Transverse colon (tissue), 4 donors: ENCODE results near the gene RPS6KA5. TPM values are rescaled to one million over a fixed set of nuclear protein-coding genes. Genes with fewer than 3 reads are reported as not detected.

Experiments used
- DNase-seq: peaks from one replicate; pipeline ENCODE4 v3.0.0-alpha.2; 2019
- H3K27ac ChIP-seq, 4 donors: fragments of 200-600 bp; sonication (generic); 2 replicates each; pipeline ENCODE4 v1.5.1; 2016 to 2018; ENCODE audit warnings: inconsistent platforms in 4 of 4
- H3K27me3 ChIP-seq: fragments of 200-600 bp; sonication (generic); 2 replicates; pipeline ENCODE4 v1.5.1; 2017; ENCODE audit warnings: inconsistent platforms
- H3K36me3 ChIP-seq, 4 donors: fragments of 200-600 bp; sonication (generic); 2 replicates each; pipeline ENCODE4 v1.5.1; 2017 to 2019; ENCODE audit warnings: inconsistent platforms in 4 of 4
- H3K4me1 ChIP-seq, 4 donors: fragments of 200-600 bp; sonication (generic); 2 replicates each; pipeline ENCODE4 v1.5.1; 2017 to 2020; ENCODE audit warnings: inconsistent platforms in 4 of 4
- H3K4me3 ChIP-seq, 4 donors: fragments of 200-600 bp; sonication (generic); 1 replicate in 1 of 4; 2 replicates in 3 of 4; pipeline versions ENCODE4 v1.5.1 to v1.6.1; 2017 to 2019; ENCODE audit warnings: inconsistent platforms in 4 of 4
- H3K9me3 ChIP-seq, 2 donors: fragments of 200-600 bp; sonication (generic); 2 replicates each; pipeline ENCODE4 v1.5.1; 2017 to 2019; ENCODE audit warnings: inconsistent platforms in 2 of 2
- EP300 ChIP-seq: sonication (generic); formaldehyde crosslinking; IDR thresholded peaks from one replicate; pipeline ENCODE4 v1.6.1; 2017; ENCODE audit warnings: antibody characterized with exemption, low read depth
- POLR2A ChIP-seq: fragments of 450-650 bp; IDR thresholded peaks from one replicate; pipeline ENCODE4 v1.6.1; 2016; ENCODE audit warnings: antibody characterized with exemption, mild to moderate bottlenecking, moderate library complexity
- POLR2AphosphoS5 ChIP-seq, 3 donors: sonication (generic); formaldehyde crosslinking; IDR thresholded peaks; one replicate each; pipeline ENCODE4 v1.6.1; 2016; ENCODE audit warnings: antibody characterized with exemption in 3 of 3
- WGBS, 2 donors: methylation state at CpG; one replicate each; pipeline ENCODE4 v1.1.5; 2018; ENCODE audit warnings: low coverage in 1 of 2; 5-methylcytosine and 5-hydroxymethylcytosine counted together
- in situ Hi-C, 4 donors: fragments of 200-750 bp; cut with MboI; loops; one replicate each; pipeline versions ENCODE4 v1.15.0 to v1.15.1; 2017; ENCODE audit warnings: low sequenced_read_pairs in 3 of 4, low pct_ligation_motif_present in 1 of 4, low pct_unique_long_range_greater_than_20kb in 1 of 4
- intact Hi-C: fragments of 100-400 bp; cut with DNase I; formaldehyde crosslinking; loops from one replicate; pipeline ENCODE4 v1.15.1; 2023; ENCODE audit warnings: low total_unique reads
- total RNA-seq, 4 donors: library from RNA; depleted of rRNA; stranded (reverse); fragments of >200 nt; gene quantifications; one replicate each; pipeline ENCODE4 v1.1.0, GENCODE V29; 2016
- TF ChIP-seq, protein P1 (sequence below), 5 experiments: fragments of 200-600 bp in 3 of 5; fragments of 450-650 bp in 2 of 5; sonication (generic) in 3 of 5; IDR thresholded peaks; 1 replicate in 2 of 5; 2 replicates in 3 of 5; pipeline ENCODE4 v1.5.1; 2016 to 2017; ENCODE audit warnings: antibody characterized with exemption in 5 of 5, inconsistent platforms in 3 of 5, mild to moderate bottlenecking in 2 of 5, moderate library complexity in 1 of 5

RPS6KA5 gene
- total RNA-seq, 4 donors from 2014 or later = 7.5 to 32.8 (median 28.0) TPM

DNA sequence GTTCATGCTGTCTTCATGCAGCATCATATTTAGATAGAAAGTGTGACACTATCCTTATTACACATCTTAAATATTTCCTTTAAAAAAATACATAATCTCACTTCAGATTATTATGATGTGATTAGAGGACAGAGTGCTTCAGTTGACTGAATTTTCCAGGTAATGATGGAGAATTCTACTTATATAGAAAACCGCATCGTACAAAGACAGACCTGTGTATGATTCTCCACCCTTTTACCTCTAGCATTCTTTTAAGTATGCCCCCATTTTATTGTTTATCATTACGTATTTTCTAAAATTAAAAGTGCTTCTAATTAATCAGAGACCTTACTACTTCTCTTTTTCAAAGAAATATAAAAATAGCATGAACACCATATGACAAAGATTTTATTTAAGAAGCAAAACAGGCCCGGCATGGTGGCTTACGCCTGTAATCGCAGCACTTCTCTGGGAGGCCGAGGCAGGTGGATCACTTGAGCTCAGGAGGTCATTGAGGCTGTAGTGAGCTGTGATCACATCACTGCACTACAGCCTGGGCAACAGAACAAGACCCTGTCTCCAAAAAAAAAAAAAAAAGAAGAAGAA is 13.9 kb downstream of the RPS6KA5 start:
- peaks cover 3 to 31% (median 9%) of the 10 kb centered on the region in 4 donors for H3K4me1 ChIP-seq
- H3K36me3 ChIP-seq = no peaks in the 10 kb centered on the region
- H3K27me3 ChIP-seq = no peaks in the 10 kb centered on the region
- DNase-seq = no peak
- H3K27ac ChIP-seq = no peak overlapping the region
- no peaks in the 10 kb centered on the region for H3K9me3 ChIP-seq
- in situ Hi-C loops (no loop called here), intact Hi-C loops (no loop called here)
- TF ChIP-seq EP300 = no peak
- TF ChIP-seq, protein P1, sequence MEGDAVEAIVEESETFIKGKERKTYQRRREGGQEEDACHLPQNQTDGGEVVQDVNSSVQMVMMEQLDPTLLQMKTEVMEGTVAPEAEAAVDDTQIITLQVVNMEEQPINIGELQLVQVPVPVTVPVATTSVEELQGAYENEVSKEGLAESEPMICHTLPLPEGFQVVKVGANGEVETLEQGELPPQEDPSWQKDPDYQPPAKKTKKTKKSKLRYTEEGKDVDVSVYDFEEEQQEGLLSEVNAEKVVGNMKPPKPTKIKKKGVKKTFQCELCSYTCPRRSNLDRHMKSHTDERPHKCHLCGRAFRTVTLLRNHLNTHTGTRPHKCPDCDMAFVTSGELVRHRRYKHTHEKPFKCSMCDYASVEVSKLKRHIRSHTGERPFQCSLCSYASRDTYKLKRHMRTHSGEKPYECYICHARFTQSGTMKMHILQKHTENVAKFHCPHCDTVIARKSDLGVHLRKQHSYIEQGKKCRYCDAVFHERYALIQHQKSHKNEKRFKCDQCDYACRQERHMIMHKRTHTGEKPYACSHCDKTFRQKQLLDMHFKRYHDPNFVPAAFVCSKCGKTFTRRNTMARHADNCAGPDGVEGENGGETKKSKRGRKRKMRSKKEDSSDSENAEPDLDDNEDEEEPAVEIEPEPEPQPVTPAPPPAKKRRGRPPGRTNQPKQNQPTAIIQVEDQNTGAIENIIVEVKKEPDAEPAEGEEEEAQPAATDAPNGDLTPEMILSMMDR (IDR thresholded peaks at IDR 0.05) = no peak
- TF ChIP-seq POLR2A = no peak
- no peak for TF ChIP-seq POLR2AphosphoS5 (IDR thresholded peaks at IDR 0.05)
- no peak overlapping the region for H3K4me3 ChIP-seq
- 77 to 85% methylated on average over 5 to 7 of the region's 7 CpGs for WGBS, 2 donors

DNA sequence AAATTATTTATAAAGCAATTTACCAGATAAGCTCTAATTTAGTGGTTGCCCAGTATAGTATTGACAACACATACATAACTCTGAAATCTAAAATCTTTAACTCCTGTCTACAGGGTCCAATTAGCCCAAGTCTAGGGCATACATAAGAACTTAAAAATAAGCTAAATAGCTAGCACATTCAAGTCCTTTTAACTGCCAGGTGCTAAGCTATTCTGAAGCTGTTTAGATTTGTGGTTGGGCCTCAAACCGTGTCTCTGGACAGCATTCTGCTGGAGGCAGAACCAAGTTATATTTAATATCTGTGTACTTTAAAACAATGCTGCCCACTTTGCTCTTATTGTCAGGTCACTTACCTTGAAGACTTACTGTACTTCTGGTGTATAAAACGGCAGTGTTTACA is 19.0 kb downstream of the RPS6KA5 start:
- no peak overlapping the region for H3K4me3 ChIP-seq
- H3K36me3 ChIP-seq = no peaks in the 10 kb centered on the region
- 12 to 19% methylated on average over 2 of the region's 2 CpGs for WGBS, 2 donors
- intact Hi-C loops (no loop called here), in situ Hi-C loops (no loop called here)
- DNase-seq = no peak
- no peaks in the 10 kb centered on the region for H3K9me3 ChIP-seq
- H3K27ac ChIP-seq = peak overlapping the region; percentile 4 to 59 (median 39)
- no peaks in the 10 kb centered on the region for H3K27me3 ChIP-seq
- TF ChIP-seq POLR2A (no peak), EP300 (no peak), POLR2AphosphoS5 (IDR thresholded peaks at IDR 0.05) (no peak)
- TF ChIP-seq, protein P1 (IDR thresholded peaks at IDR 0.05) = no peak
- H3K4me1 ChIP-seq = peaks cover 0 to 16% (median 10%) of the 10 kb centered on the region in 4 donors

DNA sequence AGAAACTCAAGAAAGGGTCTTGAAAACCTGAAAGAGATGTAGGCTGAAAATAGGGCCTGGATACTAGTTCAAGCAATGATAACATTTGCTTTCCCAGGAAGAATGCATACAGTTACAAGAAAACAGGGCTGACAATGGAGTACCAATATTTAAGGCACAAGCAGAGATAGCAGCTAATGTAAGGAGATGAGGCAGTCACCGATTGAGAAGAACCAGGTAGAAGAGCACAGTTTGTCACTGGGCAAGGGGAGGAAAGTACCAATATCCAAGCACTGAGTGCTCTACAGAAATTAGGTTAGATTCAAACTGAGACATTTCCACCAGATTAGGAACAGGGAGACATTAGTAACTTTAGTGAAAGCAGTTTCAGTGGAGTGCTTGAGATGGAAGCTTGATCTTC is 19.9 kb downstream of the RPS6KA5 start:
- no peaks in the 10 kb centered on the region for H3K36me3 ChIP-seq
- H3K27ac ChIP-seq = peak overlapping the region in 1 of 4 donors; percentile 43
- WGBS, 2 donors = 96 to 100% methylated on average over 1 of the region's 1 CpG
- H3K4me3 ChIP-seq = no peak overlapping the region
- TF ChIP-seq, protein P1 (IDR thresholded peaks at IDR 0.05) = no peak
- TF ChIP-seq EP300 (no peak), POLR2AphosphoS5 (IDR thresholded peaks at IDR 0.05) (no peak), POLR2A (no peak)
- peaks cover 0 to 17% (median 11%) of the 10 kb centered on the region in 4 donors for H3K4me1 ChIP-seq
- no peaks in the 10 kb centered on the region for H3K27me3 ChIP-seq
- no peak for DNase-seq
- in situ Hi-C loops = no loop called here
- no peaks in the 10 kb centered on the region for H3K9me3 ChIP-seq
- intact Hi-C loops = no loop called here

DNA sequence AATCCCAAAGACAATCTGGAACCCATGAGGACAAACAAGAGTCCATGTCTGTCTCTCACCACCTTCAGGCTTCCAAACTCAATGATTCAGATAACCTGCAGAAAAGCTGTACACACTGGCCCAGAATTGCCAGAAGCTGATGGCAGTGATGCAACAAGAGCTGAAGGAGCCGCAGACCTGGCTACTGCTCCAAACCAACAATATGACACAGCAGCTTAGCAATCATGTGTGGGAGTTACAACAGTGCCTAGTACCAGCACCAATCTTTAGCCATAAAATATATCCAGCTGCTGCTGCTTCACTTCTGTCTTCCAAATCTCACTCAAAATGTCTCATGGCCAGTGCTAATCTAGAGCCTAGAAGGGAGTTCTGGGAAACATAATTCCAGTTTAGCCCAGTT is 22.0 kb downstream of the RPS6KA5 start:
- Histone ChIP-seq H3K4me3 (no peak overlapping the region), H3K9me3 (no peaks in the 10 kb centered on the region), H3K27ac (no peak overlapping the region), H3K36me3 (no peaks in the 10 kb centered on the region), H3K4me1 (peaks cover 0 to 25% (median 15%) of the 10 kb centered on the region in 4 donors), H3K27me3 (no peaks in the 10 kb centered on the region)
- intact Hi-C loops = no loop called here
- TF ChIP-seq, protein P1 (IDR thresholded peaks at IDR 0.05) = no peak
- no peak for TF ChIP-seq POLR2A
- no peak for TF ChIP-seq EP300
- no peak for TF ChIP-seq POLR2AphosphoS5 (IDR thresholded peaks at IDR 0.05)
- in situ Hi-C loops = no loop called here
- no peak for DNase-seq
- 79 to 80% methylated on average over 1 of the region's 1 CpG for WGBS, 2 donors
